GM15510 (cell line): ENCODE data around the gene PLCD4.
A peak's percentile ranks its signal among the peaks of the same experiment; 100 is the strongest.

ENCODE experiments used
- POLR2A ChIP-seq: IDR thresholded peaks from 3 replicates; pipeline ENCODE4 v1.6.1; 2011; ENCODE audit warnings: borderline replicate concordance; ENCODE audit not compliant: insufficient read length; ENCODE audit errors: extremely low read depth

PLCD4 gene

DNA sequence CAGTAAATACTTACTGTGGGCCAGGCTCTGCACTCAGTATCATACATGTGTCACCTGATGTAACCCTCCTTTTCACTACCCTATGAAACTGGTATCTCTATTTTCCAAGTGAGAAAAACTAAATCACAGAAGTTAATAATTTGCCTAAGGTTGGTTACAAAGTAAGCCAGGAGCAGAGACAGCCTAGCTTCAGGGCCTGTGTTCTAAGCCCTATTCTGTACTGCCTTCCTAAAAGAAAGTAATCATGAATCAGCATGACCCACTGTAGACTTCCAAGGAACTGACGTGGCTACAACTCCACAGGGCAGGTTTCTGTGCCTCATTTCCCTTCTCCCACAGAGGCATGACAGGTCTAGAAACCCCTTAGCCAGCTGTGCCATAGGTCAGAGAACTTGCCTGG, 37.4 kb downstream of the PLCD4 start:
- no peak for TF ChIP-seq POLR2A

DNA sequence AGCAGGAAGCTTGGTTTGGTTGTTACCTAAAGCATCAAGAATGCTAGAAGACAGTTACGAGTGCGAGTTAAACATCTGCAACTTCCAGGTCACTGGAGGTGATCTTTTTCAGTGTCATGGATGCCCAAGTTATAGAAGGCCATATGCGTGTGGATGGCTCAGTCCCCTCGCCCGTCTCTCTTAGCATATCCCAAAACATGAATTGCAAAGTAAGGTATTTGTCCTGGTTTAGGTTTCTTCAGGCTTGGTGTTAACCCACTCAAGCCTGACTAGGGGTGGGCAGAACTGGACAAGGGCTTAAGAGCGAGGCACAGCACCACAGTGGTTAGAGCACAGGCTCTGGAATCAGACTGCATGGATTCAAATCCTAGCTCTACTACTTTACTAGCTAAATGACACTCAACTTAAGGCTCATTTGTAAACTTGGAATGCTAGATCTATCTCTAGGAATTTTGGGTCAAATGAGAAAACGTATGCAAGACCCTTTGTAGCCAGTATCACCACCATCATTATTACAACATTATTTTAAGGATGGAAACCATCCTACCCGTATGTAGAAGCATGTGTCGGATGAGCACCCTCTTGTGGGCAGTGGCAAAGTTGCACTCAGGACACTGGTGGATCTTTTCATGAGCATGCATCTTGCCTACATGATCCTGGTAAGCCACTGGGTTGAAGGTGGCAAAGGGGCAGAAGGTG, 40.5 kb downstream of the PLCD4 start:
- no peak for TF ChIP-seq POLR2A

DNA sequence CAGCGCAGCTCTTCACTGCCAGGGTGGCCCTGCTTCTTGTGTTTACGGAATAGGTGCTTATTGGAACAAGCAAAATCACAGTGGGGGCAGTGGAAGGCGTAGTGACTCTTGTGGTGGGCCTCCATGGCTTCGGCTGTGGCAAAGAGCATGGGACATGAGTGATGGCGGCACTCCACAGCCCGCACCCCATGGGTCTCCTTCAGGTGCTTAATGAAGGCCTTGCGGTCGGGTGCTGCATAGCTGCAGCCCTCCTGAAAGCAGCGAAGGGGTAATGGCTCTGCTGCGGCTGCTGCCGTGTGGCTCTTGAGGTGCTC, 41.0 kb downstream of the PLCD4 start:
- TF ChIP-seq POLR2A, result no peak

DNA sequence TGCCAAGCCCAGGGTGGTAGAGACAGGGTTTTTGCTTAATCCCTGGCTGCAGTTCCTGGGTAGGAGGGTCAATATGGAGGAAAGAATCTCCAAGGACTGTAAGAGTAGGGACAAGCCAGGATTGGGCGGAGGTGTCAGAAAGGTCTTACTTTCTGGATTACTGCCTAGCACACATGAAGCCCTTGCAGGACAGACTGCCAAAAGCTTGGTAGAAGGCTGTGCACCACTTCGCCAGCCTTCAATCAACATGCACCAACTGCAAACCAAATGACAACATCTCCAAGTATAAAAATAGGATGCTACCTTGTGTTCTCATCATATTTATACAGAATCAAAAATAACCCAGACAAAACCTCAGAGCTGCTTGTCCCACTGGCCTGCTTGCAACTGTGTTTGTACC, 48.1 kb downstream of the PLCD4 start:
- TF ChIP-seq POLR2A, result no peak

GRCh38 chr2:218658671-218659257, 51.1 kb downstream of the PLCD4 start:
- no peak for TF ChIP-seq POLR2A

GRCh38 chr2:218659258-218659987, 51.7 kb downstream of the PLCD4 start, which contains the start of the genes BCS1L and ZNF142:
TSS of gene BCS1L (plus strand) at chr2:218659683. CDS start at chr2:218660988, 1,305 bp downstream.
TSS of gene ZNF142 (minus strand) at chr2:218659623. CDS start at chr2:218656429, 3,194 bp downstream.
- peak; percentile 81 for TF ChIP-seq POLR2A

DNA sequence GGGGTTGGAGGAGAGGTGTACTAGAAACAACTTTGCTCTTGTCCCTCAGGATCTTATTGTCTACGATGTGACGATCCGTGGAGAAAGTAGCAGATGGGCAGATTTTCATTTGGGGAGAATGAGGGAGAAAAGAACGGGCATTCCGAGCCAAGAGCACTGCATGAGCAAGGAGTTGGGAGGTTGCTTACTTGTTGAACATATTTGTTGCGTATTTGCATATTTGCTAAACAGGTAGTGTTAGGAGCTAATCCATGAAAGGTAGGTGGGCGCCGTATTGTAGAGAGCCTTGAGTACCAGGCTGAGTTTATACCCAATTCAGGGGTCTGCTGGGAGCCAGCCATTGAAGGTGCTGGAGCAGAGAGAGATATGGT, 52.3 kb downstream of the PLCD4 start:
- no peak for TF ChIP-seq POLR2A

- TF ChIP-seq POLR2A, result no peak
Measured at GRCh38 chr2:218662377-218662776, 54.7 kb downstream of the PLCD4 start.

GRCh38 chr2:218662827-218663226, 55.1 kb downstream of the PLCD4 start:
- TF ChIP-seq POLR2A, result no peak

DNA sequence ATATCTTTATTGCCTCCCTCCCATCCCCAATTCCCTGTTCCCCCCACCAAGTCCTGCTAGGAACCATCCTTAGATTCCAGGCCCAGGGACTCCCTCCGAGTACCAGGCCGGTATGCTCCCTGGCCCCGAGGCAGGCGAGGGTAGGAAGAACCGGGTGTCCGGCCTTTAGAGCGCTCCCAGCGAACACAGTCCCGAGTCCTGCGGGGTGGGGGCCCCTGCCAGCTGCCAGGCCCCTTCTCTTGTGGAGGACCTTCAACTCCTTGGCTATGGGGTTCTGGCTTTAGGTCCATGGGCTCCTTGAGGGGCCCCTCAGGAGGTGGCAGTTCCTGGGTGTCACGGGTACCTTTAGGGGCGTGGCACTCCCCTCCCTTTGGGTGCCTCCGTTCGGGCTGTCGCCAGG, 56.2 kb downstream of the PLCD4 start:
- TF ChIP-seq POLR2A, result no peak

DNA sequence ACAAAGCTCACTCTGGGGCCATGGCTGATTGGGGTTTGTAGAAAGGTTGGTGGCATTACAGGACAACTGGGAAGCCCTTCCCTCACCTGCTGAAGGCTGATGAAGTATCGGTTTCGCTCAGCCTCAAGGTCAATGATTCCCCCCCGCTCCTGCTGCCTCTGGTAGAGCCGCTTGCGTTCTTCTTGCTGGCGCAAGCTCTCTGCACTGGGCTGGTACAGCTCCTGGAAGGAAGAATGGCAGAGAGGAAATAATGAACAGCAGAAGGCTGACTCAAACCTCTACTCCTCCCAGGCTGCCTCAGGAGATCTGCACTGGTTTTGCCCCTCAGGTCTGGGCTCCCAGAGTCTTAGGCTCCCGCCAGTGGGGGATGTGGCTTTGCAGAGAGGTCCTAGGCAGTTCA, 57.0 kb downstream of the PLCD4 start:
- TF ChIP-seq POLR2A, result no peak

- TF ChIP-seq POLR2A, result no peak
Measured at GRCh38 chr2:218671097-218671653, 63.5 kb downstream of the PLCD4 start.

DNA sequence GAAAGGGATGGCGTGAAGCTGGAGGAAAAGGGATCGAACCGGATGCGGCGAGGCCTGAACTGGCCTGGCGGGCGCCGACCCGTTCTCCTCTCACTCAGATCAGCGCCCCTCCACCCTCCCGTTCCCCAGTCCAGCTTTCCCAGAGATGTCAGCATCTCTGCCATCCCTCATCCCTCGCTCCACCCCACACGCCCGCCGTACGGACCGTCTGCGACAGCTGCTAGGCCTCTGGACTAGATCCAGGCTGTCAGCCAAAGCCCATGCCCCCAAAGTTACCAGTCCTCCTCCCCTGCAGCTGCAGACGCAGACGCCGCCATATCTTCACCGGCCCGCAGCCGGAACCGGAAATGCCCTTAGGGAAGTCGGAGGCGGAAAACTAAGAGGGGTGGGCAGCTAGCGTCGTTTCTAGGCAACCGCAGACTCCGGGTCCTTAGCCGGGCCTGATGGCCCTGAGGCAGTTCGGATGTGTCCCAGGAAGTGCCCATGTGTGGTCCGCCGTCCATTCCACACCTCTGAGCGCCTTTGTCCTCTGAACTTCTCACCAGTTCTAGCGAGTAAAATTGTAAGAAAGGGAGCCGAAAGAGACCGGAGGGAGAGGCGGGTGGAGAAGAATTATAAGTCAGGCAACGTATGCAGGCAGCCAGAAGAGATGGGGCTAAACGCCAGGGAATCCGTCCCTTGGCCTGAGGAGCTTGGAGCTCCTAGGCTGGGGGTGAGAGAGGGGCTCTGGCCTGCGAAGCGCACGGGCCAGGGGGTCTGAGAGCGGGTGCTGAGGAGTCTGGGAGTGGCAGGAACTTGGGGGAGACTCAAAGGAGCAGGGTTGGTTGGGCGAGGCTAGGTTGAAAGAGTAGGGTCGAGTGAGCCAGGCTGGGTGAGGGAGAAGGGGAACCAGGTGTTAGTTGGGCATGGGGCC, 64.2 kb downstream of the PLCD4 start, which contains the start of the genes RNF25 and STK36:
TSS of gene RNF25 (minus strand) at position 349 of the 913 bp plus-strand sequence. CDS start at position 317, 32 bp downstream.
TSS of gene STK36 (plus strand) at position 433 of the 913 bp plus-strand sequence. CDS start 744 bp downstream, outside the sequence.
- peak; percentile 81 for TF ChIP-seq POLR2A

DNA sequence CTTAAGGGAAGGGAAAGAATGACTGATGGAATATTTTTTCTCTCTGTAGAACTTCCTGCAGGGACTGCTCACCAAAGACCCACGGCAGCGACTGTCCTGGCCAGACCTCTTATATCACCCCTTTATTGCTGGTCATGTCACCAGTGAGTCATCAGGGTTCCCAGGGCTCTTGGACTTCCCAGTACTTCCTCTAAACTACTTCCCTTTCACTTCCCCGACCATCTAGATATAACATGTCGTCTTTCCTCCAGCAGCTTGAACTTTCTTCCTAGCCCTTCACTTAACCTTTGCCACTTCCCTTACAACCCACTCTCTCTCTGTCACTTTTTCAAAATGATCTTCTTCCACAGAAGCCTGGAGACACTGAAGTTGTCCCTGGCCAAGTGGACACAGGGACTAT, 71.4 kb downstream of the PLCD4 start:
- no peak for TF ChIP-seq POLR2A
